GM18508 (cell line): Measurements from ENCODE around the gene PTPN20.

Experiments used
- ATAC-seq: cut with Tn5 transposase; IDR thresholded peaks from one replicate; pipeline ENCODE4 v1.9.1; 2021; ENCODE audit warnings: moderate number of reproducible peaks; ENCODE audit not compliant: insufficient read depth, unreplicated experiment

The PTPN20 gene

DNA sequence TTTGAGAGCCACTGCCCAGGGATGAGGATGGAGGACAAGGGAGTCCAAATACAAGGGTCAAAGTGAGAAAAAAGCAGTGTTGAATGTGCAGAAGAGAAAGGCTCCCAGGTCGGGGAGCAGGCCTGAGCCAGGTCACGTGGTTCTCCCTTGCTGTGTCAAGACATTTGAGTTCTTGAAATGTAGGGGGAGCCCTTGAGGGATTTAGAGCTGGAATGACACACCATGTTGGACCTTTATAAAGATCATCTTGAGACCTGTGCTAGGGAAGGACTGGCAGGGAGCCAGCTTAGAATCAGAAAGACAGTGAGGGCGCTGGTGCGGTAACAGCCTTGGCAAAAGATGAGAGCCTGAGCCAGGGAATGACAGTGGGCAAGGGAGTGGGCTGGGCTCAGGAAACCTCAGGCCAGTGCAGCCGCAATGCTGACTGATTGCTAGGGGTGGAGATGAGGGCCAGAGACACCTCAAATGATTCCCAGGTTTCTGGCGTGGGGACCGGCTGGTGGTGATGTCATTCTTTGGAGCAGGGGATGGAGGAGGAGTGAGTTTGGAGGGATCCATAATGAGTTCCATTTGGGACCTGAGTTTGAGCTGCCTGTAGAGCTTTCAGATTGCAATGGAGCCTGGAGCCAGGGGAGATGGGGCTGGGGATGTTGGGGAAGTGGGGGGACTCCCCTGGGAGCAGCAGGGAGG lies 120.1 kb downstream of the PTPN20 start:
- no peak for ATAC-seq

DNA sequence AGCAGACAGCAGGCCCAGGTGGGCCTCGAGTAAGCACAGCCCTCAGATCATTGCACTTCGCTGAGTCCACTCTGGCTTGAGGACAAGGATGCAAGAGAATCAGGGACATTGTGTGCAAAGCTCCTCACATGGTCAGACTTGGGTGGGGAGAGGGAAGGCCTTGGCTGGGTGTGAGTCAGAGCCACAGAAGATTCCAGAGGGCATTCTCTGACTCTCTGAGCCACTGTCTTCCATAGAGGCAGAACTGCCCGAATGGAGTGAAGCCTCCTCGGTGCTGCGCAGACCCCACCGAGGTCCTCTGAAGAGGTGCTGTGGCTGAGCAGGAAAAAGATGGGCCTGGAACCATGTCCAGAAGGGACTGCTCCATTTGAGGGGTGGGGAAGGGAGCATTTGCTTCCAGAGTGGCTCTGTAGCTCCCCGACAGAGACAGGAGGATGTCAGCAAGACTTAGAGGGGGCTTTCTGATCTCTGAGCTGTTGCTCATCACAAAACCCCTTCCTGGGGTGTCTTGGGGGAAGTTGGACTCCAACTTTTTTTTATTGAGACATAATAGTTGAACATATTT lies 120.8 kb downstream of the PTPN20 start:
- no peak for ATAC-seq

DNA sequence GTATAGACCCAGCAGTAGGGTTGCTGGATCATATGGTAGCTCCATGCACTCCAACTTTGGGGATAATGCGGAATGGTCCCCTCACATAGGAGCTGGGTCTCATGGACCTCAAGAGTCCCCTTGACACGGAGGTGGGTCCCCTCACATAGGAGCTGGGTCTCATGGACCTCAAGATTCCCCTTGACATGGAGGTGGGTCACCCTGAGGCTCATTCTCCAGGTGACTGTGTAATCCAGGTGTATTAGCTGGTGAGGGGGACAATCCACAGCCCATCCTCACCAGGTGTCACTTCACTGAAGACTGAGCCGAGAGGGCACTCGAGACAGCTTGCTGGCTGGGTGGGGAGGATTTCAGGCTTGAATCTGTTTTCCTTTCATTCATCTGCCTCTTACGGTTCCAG lies 121.9 kb downstream of the PTPN20 start:
- no peak for ATAC-seq

DNA sequence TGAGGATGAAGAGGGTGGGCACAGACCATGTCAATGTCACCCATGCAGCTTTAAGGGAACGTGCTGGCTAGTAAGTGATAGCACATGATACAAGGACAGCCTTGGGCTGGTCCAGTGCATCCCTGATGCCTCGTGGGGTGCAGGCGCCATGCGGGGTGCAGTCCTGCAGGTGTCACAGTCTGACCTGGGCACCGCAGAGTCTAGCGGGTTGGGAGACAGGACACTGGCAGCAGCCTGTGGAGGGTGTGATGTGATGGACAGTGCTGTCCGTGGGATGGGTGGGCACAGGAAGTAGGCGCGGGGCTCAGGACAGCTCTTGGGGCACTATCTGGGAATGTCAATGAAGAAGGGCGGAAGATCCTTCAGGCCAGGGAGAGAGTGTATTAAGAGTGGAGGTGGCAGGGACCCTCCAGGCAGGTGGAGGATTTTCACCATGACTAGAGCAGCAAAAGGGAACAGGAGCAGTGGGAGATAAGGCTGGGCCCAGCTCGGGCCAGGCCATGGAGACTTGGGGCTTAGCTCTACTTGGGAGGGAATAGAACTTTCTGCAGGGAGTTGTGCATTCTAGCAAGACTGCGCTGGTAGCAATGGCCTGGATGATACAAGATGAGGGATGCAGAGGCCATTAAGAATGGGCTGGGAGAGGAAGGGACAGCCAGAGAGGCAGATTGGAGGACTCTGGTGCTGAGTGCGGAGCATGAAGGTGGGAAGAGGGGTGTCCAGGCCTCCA lies 122.5 kb downstream of the PTPN20 start:
- no peak for ATAC-seq

DNA sequence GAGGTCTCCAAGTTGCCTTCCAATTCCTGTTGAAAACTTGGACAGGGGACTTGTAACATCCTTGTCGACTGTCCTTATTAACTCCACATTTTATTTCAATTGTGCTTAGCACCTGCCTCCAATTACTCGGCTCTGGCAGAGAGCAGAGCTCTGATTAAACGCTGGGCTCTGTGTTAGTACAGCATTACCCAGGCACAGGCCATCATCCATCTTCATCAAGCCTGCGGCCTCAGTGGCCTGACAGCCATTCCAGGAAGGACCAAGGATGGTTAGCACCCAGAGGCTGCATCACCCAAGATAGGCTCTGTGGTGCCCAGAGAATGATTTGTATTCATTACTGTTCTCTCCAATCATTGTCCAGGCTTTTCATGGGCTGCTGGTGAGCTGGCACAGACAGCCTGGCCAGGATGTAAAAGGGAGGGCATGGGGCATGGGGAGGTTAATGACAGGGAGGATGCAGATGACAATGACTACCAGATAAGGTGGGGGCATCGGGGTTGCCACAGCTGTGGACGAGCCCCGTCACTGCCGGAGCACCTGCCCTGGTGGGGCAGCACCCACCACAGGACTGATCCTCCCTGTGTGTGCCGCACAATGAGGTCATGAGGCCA lies 123.3 kb downstream of the PTPN20 start:
- no peak for ATAC-seq

DNA sequence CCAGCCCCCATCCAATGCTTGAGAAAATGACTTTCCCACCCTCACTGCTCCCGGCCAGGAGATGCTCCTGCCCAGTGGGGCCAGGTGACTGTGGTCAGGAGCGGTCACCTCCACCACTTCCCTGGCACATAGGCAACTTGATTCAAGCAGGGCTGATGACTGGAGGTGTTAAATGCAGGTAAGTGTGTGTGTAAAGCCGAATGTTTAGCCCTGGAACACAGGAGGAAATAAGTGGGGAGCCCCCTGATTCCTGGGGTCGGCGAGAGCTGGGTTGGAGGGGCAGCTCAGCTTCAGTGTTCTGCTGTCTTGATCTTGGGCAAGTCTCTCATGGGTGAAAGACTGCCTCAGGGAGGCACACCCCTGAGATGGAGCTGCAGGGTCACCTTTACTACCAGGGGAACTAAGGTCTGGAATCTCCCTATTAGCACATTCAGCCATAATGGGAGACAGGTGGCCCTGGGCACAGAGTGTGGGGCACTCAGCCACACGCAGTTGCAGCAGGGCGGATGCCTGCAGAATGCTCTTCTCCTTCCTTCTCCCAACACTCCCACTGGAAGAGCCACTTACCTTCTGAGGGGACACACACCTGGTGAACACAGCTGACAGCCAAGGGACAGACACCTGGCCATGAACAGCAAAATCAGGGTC lies 124.1 kb downstream of the PTPN20 start:
- ATAC-seq = no peak

DNA sequence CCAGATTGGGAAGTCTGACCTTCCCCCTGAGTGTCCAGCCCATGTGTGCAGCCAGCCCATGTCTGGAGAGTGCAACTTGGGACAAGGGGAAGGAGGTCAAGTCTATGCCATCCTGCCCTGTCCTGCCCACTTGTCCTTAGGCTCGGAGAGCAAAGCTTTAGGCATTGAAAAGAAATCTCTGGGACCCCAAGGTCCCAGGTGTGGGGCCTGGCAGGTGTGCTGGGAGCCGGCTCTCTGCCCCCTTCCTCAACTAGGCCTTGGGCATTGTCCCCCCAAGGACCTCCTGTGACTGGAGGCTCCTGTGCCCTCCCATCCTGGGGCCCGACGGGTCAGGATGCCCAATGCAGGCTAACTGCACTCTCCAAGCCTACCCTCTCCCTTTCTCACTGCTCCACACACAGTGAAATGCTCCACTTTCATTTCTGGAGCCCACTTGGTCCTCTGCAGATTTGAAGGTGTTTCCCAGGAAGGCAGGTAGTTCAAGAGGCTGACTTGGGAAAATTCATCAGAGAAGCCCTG lies 124.7 kb downstream of the PTPN20 start:
- ATAC-seq = no peak

DNA sequence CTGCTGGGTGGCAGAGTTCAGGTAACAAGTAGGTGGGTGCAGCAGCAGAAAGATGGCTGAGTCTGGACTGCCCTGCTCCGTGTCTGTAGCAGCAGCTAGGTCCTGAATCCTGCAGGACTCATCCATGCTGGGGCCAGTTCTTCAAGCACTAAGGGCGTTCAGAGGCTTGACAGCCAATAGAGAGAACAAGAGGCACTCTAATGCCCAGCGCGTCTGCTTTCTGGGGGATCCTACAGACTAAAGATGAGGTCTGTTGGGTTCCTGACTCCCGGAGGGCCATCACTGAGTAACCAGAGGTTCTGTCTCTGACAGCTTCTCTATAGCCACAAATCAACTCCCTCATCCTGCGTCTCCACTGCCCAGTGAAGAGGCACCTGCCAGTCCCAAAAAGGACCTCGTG lies 125.5 kb downstream of the PTPN20 start:
- ATAC-seq = no peak

DNA sequence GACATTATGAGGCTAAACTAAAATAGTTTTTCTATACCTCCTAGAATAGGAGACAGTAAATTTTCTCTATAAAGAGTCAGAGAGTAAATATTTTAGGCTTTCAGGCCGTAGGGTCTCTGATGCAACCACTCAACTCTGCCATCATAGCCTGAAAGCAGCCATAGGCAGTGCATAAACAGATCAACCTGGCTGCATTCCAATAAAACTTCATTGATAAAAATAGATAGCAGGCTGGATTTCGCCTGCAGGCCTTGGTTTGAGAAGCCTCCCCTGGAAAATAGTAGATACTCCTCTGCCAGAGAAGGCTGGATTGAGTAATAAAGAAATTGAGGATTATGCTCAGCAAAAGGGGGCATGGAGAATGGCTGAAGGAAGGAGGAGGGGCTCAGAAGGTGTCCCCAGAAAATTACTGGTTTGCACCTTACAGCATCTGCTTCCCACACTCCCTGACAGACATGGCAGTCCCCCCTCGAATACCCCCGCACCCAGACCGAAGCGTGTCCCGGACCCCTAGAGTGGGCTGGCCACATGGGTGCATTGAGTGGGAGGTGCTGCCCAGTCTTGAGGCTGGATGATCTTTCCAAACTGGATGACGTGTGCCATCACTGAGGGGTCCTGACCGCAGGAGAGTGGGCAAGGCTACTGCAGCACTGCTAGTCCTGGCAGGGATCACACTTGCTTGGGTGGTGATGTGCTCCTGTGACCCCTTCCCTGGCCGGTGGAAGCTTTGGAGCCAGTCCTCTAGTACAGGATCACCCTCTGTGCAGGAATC lies 126.6 kb downstream of the PTPN20 start:
- no peak for ATAC-seq

DNA sequence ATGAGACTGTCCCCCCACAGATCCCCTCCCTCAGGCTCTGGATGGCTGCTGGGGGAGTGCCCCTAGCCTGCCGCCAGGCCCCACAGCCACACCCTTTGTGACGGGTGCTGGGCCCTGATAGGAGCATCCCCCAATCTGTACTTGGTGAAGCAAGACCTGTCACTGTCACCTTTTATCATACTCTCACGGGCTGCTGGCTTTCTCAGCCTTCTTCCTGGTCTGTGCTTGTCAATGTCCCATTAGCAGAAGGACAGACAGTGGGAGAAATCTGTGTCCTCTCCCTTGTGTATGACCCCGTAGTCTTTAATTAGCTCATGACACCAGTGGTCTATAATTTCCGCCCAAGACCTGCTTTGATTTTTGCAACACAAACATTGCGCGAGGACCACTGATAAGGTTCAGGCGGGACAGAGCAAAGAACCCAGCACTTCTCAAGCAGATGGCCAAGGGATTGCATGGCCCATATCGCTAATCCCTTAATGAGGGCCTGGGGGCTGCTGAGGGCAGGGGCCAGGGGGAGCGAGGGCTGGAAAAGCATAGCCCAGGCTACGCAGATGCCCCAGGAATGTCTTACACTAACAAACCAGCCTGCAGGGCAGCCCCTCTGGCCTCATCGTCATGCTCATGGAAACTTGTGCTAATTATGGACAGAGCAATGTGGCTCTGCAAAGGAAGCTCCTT lies 127.8 kb downstream of the PTPN20 start:
- ATAC-seq = no peak

DNA sequence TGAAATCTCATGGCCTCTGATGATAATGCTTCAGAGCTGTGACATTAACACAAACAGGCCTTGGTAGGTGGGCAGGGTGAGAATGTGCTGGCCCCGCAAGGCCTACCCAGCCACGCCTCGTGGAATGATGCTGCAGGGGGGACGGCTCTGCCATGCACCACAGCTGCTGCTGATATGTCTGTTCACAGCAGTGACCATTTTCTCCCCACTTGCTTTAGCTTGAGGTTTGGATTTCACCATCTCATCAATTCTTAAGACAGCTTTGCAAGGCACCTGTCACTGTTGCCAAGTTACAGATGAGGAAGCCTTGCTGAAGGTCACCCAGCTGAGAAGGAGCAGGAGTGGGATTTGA lies 128.3 kb downstream of the PTPN20 start:
- no peak for ATAC-seq

DNA sequence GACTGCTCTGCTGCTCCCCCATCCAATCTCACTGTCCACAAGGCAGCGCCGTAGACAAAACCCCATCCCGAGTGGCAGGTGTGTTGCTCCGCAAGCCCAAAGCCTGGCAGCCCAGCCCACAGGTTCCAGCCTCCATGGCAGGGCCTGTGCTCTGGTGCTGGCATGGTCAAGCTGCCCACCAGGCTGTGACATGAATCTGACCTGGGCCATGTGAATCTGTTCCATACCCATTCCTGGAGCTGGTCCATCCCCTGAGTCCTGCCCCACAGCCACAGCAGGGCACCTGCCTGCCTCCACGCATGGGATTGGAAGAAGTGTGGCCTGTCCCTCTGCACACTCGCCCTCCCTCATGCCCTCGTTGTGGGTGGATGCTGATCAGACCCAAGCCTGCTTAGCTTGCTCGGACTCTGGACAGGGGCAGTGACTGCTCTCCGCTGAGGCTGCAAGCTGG lies 128.8 kb downstream of the PTPN20 start:
- ATAC-seq = no peak

DNA sequence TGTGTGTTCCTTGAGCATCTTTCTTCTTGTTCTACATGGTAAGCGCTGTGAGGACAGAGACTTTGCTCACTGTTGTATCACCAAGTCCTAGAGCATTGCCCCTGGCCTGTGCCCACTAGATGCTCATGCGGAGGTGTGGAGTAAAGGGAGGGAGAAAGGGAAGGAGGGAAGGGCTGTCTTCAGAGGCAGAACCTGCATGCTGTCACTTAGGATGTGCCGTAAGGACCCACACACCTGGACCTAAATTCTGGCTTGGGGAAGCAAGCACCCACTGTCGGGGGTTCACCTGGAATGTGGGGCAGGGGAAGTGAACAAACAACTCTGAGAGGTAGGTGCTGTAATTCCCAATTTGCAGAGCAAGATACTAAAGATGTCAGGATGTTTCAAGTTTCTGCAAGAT lies 129.5 kb downstream of the PTPN20 start:
- no peak for ATAC-seq

DNA sequence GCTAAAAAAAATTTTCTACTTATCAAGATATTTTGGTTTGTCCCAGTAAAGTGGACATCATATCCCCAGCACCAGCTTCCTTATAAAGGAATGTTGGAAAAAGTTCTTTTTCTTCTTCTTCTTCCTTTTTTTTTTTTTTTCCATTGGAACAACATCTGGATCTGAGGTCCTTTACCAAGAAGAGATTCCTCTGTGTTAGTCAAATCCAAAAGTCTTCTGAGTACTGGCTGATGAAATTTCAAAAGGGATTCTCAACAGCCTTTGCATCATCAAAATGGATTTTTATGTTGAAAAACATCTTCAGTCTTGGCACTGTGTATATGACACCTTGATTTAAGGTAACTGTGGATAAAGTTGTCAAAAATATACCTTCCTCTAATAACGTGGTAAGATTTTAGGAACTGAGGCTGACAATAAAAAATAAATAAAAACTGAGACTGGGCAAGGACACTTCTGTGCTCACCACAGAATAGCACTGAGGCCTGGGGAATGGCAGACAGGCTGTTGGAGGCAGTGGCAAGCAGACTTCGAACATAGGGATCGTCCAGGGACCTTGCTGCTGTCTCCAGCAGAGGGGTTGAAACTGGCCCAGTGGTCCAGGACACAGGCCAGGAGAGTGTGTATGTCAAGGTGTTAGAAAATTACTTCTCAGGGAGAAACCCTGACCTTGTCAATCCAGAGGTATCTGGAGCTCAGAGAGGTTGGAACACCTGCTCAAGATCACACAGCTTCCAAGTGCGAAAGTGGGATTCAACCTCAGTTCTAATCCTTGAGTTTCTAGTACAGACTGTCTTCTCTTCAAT lies 130.4 kb downstream of the PTPN20 start:
- no peak for ATAC-seq

DNA sequence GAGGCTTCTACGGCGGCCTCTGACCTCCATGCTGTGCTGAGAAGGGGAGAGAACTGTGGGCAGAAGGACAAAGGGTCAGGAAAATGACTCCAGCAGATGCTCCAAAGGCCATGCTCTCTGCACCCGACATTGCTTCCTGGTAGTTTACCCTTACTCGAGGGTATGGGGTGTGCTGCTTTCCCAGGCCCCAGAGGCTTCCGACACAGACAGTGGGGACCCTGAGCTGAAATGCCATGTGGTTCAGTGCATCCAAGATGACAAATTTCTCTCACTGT lies 130.9 kb downstream of the PTPN20 start:
- ATAC-seq = no peak

DNA sequence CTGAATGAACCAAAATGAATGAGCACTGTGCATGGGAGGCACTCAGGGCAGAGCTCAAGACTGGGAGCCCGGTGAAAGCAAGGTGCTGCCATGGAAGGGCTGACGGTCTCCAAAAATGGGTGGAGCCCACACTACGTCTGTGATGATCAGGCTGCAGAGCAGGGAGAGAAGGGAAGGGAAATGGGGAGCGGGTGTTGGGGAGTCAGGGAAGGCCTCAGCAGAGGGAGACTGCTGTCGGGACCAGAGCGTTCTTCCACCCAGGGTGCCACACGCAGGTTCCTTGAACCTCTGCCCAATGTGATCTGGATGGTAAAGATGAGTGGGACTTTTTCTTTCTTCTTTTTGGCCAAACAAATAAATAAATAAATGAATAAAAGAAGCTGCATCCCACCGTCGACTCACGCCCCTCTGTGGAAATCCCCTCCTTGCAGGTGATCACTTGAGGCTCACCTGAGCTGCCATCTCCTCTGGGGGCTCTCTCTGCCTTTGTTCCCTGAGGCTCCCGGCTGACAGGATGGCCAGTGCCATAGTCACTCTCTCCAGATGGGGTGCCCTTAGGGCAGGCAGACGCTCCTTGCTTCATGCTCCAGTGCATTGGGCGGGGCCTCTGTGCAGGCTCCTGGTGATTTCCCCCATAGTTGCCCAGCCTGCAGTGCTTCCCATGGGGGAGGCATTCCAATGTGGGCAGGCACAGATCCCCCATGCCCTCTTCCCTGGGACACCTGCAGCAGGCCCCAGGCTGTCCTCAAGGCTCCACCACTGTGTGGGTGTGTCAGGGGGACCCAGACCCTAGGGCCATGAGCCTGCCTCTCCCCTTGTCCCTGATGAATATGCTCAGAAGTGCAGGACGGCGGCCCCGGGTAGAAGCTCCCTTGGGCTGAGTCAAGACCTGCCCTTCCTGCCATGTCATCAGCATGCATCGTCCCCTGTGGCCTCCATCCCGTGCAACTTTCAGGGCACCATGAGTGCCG lies 131.8 kb downstream of the PTPN20 start:
- no peak for ATAC-seq

DNA sequence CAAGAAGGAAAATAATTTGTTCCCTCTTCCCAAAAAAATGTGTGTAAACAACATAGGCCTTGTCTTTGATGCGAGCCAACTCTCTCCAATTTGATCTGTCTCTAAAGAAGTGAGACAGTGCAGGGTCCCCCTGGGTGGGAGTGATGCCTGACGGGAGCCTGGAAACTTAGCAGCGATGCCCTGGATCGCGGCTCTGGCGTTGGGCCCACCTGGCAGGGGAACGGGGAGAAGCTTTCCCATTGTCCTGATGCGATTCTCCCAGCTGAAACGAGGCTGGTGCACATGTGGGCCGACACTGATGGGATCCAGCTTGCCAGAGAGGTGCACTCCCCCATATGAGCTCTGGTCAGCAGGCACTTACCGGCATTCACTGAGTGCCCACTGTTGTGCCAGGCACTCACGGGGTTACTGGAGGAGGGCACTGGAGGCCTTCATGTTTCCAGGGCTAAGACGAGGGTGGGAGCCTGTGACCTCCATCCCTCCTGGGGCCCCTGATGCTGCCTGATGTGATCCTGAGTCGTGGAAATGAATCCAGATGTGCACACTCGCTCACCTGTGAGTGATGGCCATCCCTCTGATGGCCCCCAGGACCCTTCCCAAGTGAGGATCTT lies 132.8 kb downstream of the PTPN20 start:
- no peak for ATAC-seq
